ENCODE measurements around the gene NR2F1. TPM values are rescaled to one million over a fixed set of nuclear protein-coding genes. Genes with fewer than 3 reads are reported as not detected.

NR2F1 gene
- total RNA-seq, 1 experiment from 2014 or later, result 51.2 TPM

DNA sequence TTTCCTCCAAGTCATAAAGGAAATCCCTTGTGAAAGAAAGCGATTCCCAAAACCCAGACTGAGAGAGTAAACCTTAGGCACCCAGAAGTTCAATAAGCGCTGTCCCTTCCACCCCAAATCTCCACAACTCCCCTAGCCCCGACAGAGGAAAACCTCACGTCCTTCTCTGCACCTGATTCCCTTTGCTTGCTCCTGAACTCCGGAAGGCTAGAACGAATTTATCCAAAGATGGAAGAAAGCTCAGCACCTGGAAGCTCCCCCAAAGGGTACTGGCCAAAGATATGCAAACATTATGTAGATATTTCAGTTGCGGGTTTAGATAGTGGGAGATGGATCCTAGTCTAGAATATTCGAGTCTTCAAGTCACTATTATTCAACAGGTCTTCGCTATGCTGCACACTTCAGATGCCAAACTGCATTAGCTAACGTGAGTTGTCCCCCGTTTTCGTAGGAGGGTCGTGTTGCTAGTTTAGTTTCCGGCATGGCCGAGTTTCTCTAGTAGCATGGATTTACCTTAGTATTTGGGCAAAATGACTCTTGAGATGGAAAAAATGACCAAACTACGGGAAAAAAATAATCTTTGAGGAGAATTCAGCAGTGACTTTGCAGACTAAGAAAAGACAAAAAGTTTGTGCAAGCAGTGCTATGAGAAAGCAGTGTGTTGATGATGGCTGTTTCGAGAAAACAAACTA, 27.7 kb downstream of the NR2F1 start:
- DNase-seq (ENCODE audit: low read depth, low spot score) (no peak), ATAC-seq (no peak)
- Histone ChIP-seq H2AFZ (ENCODE audit: low read depth, low read length, poor library complexity, severe bottlenecking) (no peak overlapping the region), H3K4me2 (ENCODE audit: low read length) (no peak overlapping the region), H3K79me2 (ENCODE audit: insufficient read depth, low read length) (no peaks in the 10 kb centered on the region), H3K36me3 (ENCODE audit: control insufficient read depth in 1 of 2, insufficient read depth in 2 of 2, low read length in 2 of 2) (no peaks in the 10 kb centered on the region), H3K27ac (ENCODE audit: low read depth, low read length) (no peak overlapping the region), H3K27me3 (ENCODE audit: insufficient read depth, low read length) (peaks cover 50% of the 10 kb centered on the region), H3K4me1 (ENCODE audit: control insufficient read depth in 1 of 2, insufficient read depth in 2 of 2, low read length in 2 of 2) (peaks cover 14 to 18% of the 10 kb centered on the region in 2 experiments; a peak in 2 of 4 replicates), H3K9me3 (ENCODE audit: control insufficient read depth in 1 of 2, insufficient read depth in 1 of 2, low read depth in 1 of 2, low read length in 2 of 2) (no peaks in the 10 kb centered on the region), H4K20me1 (ENCODE audit: insufficient read depth) (no peaks in the 10 kb centered on the region), H3K9me2 (ENCODE audit: insufficient read depth) (no peaks in the 10 kb centered on the region), H3K4me3 (replicated peaks in 1 of 2; ENCODE audit: low read depth in 1 of 2, low read length in 2 of 2) (no peak overlapping the region), H3K9ac (ENCODE audit: low read length) (no peak overlapping the region)
- intact Hi-C loops (cut with micrococcal nuclease), result loop anchor here (5.0 kb wide), 1 partner anchor 192 kb away; no protein-coding TSS in a partner anchor
- no TSS peak for BruUV-seq (replicated peaks)
- ChIA-PET POLR2A (no interaction called here), RAD21 (ENCODE audit: low non-redundant PET in 1 of 2, low total read pairs in 2 of 2, uncharacterized antibody in 2 of 2, unreplicated experiment in 2 of 2) (no interaction called here), CTCF (interaction anchor here (1.6 kb wide), 1 partner anchor 191 kb away, joined by 5 read pairs; no protein-coding TSS in a partner anchor)
- no peak for TF ChIP-seq SRF (IDR thresholded peaks at IDR 0.05; ENCODE audit: low read depth)
- TF ChIP-seq POLR2A (IDR thresholded peaks at IDR 0.05; ENCODE audit: borderline replicate concordance, extremely low read depth, insufficient read depth, insufficient read length), result no peak
- peak; percentile 73; the same call in 1 of the 2 replicates for TF ChIP-seq EZH2phosphoT487 (IDR thresholded peaks at IDR 0.05; ENCODE audit: borderline replicate concordance)
- peak; percentile 87 for TF ChIP-seq EZH2 (IDR thresholded peaks at IDR 0.05)

DNA sequence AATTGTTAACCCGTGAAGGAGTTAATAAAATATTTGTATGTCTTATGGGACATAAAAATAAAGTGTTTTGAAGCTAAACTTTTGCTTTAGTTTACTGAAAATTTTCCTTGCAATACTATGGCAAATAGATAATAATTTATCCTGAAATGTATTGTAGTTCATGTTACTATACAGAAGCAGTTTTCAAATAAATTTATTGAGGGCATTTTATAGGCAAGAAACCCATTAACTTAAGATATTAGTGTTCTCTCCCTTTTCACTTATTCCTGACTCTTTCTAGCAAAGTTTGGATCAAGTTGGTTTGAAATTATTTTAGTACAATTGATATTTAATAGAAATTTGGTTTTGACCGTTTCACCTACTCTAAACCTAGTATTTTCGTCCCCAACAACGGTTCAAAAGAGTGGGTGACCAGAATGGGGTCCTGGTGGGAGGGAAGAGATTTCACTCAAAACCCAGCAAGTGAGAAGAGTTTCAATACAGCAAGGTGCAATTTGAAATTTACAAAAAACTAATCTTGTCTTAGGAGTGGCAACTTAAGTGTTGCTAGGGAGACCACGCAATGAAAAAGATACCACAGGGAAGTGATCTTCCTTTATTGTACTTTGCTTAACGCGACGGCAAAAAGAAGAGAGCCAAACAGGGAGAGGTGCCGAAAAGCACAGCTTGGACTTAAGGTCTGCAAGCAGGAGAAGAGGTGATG, 28.4 kb downstream of the NR2F1 start:
- BruUV-seq (replicated peaks), result no TSS peak
- Histone ChIP-seq H3K9me2 (ENCODE audit: insufficient read depth) (no peaks in the 10 kb centered on the region), H2AFZ (ENCODE audit: low read depth, low read length, poor library complexity, severe bottlenecking) (no peak overlapping the region), H3K4me3 (replicated peaks in 1 of 2; ENCODE audit: low read depth in 1 of 2, low read length in 2 of 2) (0 out of 4 replicates have a peak overlapping the region, but pooled peaks of 1 of the 2 experiments have one; percentile 7), H3K36me3 (ENCODE audit: control insufficient read depth in 1 of 2, insufficient read depth in 2 of 2, low read length in 2 of 2) (no peaks in the 10 kb centered on the region), H4K20me1 (ENCODE audit: insufficient read depth) (no peaks in the 10 kb centered on the region), H3K27ac (ENCODE audit: low read depth, low read length) (no peak overlapping the region), H3K9me3 (ENCODE audit: control insufficient read depth in 1 of 2, insufficient read depth in 1 of 2, low read depth in 1 of 2, low read length in 2 of 2) (no peaks in the 10 kb centered on the region), H3K79me2 (ENCODE audit: insufficient read depth, low read length) (no peaks in the 10 kb centered on the region), H3K27me3 (ENCODE audit: insufficient read depth, low read length) (peaks cover 50% of the 10 kb centered on the region), H3K9ac (ENCODE audit: low read length) (no peak overlapping the region), H3K4me2 (ENCODE audit: low read length) (peak overlapping the region; percentile 55), H3K4me1 (ENCODE audit: control insufficient read depth in 1 of 2, insufficient read depth in 2 of 2, low read length in 2 of 2) (peaks cover 14 to 18% of the 10 kb centered on the region in 2 experiments; a peak in 2 of 4 replicates)
- RAD21 ChIA-PET (ENCODE audit: low non-redundant PET in 1 of 2, low total read pairs in 2 of 2, uncharacterized antibody in 2 of 2, unreplicated experiment in 2 of 2), result interaction anchor here in 1 of 2 experiments (1.2 kb wide), 1 partner anchor 190 kb away, joined by 5 read pairs; no protein-coding TSS in a partner anchor
- ATAC-seq (no peak), DNase-seq (ENCODE audit: low read depth, low spot score) (no peak)
- intact Hi-C loops (cut with micrococcal nuclease), result loop anchor here (5.0 kb wide), 1 partner anchor 191 kb away; no protein-coding TSS in a partner anchor
- POLR2A ChIA-PET, result no interaction called here
- TF ChIP-seq EZH2 (IDR thresholded peaks at IDR 0.05) (peak; percentile 96; the same call in 1 of the 2 replicates), POLR2A (IDR thresholded peaks at IDR 0.05; ENCODE audit: borderline replicate concordance, extremely low read depth, insufficient read depth, insufficient read length) (no peak)
- CTCF ChIA-PET, result interaction anchor here (1.6 kb wide), 1 partner anchor 190 kb away, joined by 5 read pairs; no protein-coding TSS in a partner anchor

All from HCT116 (cell line).